ENCODE measurements around the gene FH. TPM values are rescaled to one million over a fixed set of nuclear protein-coding genes. Genes with fewer than 3 reads are reported as not detected.
A peak's percentile ranks its signal among the peaks of the same experiment; 100 is the strongest.

FH gene
- total and polyA plus RNA-seq, 2 of the 13 experiments (the other 11 are each of a cell fraction or from before 2014, with no cell fraction given), result 39.2 to 152 TPM

- TF ChIP-seq, protein P1, sequence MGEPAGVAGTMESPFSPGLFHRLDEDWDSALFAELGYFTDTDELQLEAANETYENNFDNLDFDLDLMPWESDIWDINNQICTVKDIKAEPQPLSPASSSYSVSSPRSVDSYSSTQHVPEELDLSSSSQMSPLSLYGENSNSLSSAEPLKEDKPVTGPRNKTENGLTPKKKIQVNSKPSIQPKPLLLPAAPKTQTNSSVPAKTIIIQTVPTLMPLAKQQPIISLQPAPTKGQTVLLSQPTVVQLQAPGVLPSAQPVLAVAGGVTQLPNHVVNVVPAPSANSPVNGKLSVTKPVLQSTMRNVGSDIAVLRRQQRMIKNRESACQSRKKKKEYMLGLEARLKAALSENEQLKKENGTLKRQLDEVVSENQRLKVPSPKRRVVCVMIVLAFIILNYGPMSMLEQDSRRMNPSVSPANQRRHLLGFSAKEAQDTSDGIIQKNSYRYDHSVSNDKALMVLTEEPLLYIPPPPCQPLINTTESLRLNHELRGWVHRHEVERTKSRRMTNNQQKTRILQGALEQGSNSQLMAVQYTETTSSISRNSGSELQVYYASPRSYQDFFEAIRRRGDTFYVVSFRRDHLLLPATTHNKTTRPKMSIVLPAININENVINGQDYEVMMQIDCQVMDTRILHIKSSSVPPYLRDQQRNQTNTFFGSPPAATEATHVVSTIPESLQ (CRISPR knock-in tag; conservative IDR thresholded peaks at IDR 0.05), result no peak
- TF ChIP-seq ZNF451 (CRISPR knock-in tag; IDR thresholded peaks at IDR 0.05) (peak; percentile 76), ZBTB43 (CRISPR knock-in tag; conservative IDR thresholded peaks at IDR 0.05) (no peak), ZMAT3 (CRISPR knock-in tag; conservative IDR thresholded peaks at IDR 0.05) (peak; percentile 81; the same call in 1 of the 2 replicates), HDAC1 (CRISPR knock-in tag; IDR thresholded peaks at IDR 0.05) (no peak; the same call in 1 of the 2 replicates), ZSCAN25 (CRISPR knock-in tag; IDR thresholded peaks at IDR 0.05) (no peak), SRY (CRISPR knock-in tag; IDR thresholded peaks at IDR 0.05) (peak; percentile 87), YEATS4 (CRISPR knock-in tag; IDR thresholded peaks at IDR 0.05; ENCODE audit: borderline replicate concordance) (peak; percentile 79), ZSCAN20 (CRISPR knock-in tag; IDR thresholded peaks at IDR 0.05; ENCODE audit: borderline replicate concordance) (0 out of 2 replicates have a peak, but pooled peaks have one; percentile 31), HNRNPUL1 (IDR thresholded peaks at IDR 0.05; ENCODE audit: low read depth, low read length) (no peak), KLF15 (CRISPR knock-in tag; IDR thresholded peaks at IDR 0.05; ENCODE audit: borderline replicate concordance) (peak; percentile 50; the same call in 1 of the 2 replicates), ZNF780A (CRISPR knock-in tag; IDR thresholded peaks at IDR 0.05) (no peak), SAP130 (CRISPR knock-in tag; IDR thresholded peaks at IDR 0.05; ENCODE audit: low read depth) (peak; percentile 90), MED13 (CRISPR knock-in tag; IDR thresholded peaks at IDR 0.05) (no peak), ZNF530 (CRISPR knock-in tag; IDR thresholded peaks at IDR 0.05; ENCODE audit: low read depth) (no peak)
- TF ChIP-seq, protein P2, sequence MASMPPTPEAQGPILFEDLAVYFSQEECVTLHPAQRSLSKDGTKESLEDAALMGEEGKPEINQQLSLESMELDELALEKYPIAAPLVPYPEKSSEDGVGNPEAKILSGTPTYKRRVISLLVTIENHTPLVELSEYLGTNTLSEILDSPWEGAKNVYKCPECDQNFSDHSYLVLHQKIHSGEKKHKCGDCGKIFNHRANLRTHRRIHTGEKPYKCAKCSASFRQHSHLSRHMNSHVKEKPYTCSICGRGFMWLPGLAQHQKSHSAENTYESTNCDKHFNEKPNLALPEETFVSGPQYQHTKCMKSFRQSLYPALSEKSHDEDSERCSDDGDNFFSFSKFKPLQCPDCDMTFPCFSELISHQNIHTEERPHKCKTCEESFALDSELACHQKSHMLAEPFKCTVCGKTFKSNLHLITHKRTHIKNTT (CRISPR knock-in tag; IDR thresholded peaks at IDR 0.05), result no peak
- TF ChIP-seq, protein P3, sequence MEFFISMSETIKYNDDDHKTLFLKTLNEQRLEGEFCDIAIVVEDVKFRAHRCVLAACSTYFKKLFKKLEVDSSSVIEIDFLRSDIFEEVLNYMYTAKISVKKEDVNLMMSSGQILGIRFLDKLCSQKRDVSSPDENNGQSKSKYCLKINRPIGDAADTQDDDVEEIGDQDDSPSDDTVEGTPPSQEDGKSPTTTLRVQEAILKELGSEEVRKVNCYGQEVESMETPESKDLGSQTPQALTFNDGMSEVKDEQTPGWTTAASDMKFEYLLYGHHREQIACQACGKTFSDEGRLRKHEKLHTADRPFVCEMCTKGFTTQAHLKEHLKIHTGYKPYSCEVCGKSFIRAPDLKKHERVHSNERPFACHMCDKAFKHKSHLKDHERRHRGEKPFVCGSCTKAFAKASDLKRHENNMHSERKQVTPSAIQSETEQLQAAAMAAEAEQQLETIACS (CRISPR knock-in tag; IDR thresholded peaks at IDR 0.05), result no peak; the same call in 1 of the 2 replicates
- TF ChIP-seq, protein P4, sequence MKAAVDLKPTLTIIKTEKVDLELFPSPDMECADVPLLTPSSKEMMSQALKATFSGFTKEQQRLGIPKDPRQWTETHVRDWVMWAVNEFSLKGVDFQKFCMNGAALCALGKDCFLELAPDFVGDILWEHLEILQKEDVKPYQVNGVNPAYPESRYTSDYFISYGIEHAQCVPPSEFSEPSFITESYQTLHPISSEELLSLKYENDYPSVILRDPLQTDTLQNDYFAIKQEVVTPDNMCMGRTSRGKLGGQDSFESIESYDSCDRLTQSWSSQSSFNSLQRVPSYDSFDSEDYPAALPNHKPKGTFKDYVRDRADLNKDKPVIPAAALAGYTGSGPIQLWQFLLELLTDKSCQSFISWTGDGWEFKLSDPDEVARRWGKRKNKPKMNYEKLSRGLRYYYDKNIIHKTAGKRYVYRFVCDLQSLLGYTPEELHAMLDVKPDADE (CRISPR knock-in tag; IDR thresholded peaks at IDR 0.05), result no peak; the same call in 1 of the 2 replicates
- TF ChIP-seq, protein P5, sequence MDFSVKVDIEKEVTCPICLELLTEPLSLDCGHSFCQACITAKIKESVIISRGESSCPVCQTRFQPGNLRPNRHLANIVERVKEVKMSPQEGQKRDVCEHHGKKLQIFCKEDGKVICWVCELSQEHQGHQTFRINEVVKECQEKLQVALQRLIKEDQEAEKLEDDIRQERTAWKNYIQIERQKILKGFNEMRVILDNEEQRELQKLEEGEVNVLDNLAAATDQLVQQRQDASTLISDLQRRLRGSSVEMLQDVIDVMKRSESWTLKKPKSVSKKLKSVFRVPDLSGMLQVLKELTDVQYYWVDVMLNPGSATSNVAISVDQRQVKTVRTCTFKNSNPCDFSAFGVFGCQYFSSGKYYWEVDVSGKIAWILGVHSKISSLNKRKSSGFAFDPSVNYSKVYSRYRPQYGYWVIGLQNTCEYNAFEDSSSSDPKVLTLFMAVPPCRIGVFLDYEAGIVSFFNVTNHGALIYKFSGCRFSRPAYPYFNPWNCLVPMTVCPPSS (IDR thresholded peaks at IDR 0.05), result no peak
Measured at GRCh38 chr1:241519308-241520079, at the start of gene FH (continued).
